ENCODE results near the gene WNT1. TPM values are rescaled to one million over a fixed set of nuclear protein-coding genes. Genes with fewer than 3 reads are reported as not detected.

The WNT1 gene
- total RNA-seq, 4 donors from 2014 or later, result not detected

GRCh38 chr12:48982397-48983080 is 4.4 kb downstream of the WNT1 start:
- peaks cover 28% of the 10 kb centered on the region for H3K27me3 ChIP-seq
- H3K4me3 ChIP-seq (replicated peaks in 1 of 3), result no peak overlapping the region
- H3K36me3 ChIP-seq, result no peaks in the 10 kb centered on the region
- DNase-seq, result no peak
- no peaks in the 10 kb centered on the region for H3K9me3 ChIP-seq
- TF ChIP-seq, protein P1, sequence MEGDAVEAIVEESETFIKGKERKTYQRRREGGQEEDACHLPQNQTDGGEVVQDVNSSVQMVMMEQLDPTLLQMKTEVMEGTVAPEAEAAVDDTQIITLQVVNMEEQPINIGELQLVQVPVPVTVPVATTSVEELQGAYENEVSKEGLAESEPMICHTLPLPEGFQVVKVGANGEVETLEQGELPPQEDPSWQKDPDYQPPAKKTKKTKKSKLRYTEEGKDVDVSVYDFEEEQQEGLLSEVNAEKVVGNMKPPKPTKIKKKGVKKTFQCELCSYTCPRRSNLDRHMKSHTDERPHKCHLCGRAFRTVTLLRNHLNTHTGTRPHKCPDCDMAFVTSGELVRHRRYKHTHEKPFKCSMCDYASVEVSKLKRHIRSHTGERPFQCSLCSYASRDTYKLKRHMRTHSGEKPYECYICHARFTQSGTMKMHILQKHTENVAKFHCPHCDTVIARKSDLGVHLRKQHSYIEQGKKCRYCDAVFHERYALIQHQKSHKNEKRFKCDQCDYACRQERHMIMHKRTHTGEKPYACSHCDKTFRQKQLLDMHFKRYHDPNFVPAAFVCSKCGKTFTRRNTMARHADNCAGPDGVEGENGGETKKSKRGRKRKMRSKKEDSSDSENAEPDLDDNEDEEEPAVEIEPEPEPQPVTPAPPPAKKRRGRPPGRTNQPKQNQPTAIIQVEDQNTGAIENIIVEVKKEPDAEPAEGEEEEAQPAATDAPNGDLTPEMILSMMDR (IDR thresholded peaks at IDR 0.05), result no peak
- TF ChIP-seq POLR2A (IDR thresholded peaks at IDR 0.05), result no peak
- H3K4me1 ChIP-seq, result peaks cover 37 to 42% of the 10 kb centered on the region in 2 donors
- 50 to 62% methylated on average over 6 of the region's 6 CpGs for WGBS, 2 donors
- H3K27ac ChIP-seq, result no peak overlapping the region
- intact Hi-C loops (cut with DNase I), result no loop called here

DNA sequence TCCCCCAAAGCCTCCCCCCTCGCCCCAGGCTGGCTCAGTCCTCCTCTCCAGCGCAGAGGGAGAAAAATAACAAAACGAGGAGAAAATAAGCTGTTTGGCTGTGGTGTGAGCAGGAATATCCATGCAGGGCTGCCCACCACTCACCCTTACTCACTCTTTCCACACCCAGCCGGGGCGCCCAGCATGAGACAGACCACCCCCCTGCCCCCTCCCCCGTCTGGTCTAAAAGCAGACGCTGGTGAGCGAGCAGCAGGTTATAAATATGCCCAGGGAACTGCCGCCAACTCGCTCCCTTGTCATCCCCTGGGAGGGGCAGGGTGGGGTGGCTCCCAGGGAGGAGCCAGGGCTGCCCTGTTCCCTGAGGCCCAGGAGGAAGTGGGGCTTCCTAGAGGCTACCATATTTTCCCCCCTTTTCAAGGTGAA is 7.4 kb downstream of the WNT1 start:
- H3K4me1 ChIP-seq, result peaks cover 9 to 12% of the 10 kb centered on the region in 2 donors
- no peak overlapping the region for H3K4me3 ChIP-seq (replicated peaks in 1 of 3)
- H3K27me3 ChIP-seq, result peaks cover 6% of the 10 kb centered on the region
- DNase-seq, result no peak
- TF ChIP-seq POLR2A (IDR thresholded peaks at IDR 0.05), result no peak
- TF ChIP-seq, protein P1 (IDR thresholded peaks at IDR 0.05), result no peak
- intact Hi-C loops (cut with DNase I), result loop anchor here (5.0 kb wide), 1 partner anchor 128 kb away; no protein-coding TSS in a partner anchor
- H3K27ac ChIP-seq, result no peak overlapping the region
- WGBS, 2 donors, result 25 to 30% methylated on average over 9 of the region's 10 CpGs
- no peaks in the 10 kb centered on the region for H3K36me3 ChIP-seq
- no peaks in the 10 kb centered on the region for H3K9me3 ChIP-seq

DNA sequence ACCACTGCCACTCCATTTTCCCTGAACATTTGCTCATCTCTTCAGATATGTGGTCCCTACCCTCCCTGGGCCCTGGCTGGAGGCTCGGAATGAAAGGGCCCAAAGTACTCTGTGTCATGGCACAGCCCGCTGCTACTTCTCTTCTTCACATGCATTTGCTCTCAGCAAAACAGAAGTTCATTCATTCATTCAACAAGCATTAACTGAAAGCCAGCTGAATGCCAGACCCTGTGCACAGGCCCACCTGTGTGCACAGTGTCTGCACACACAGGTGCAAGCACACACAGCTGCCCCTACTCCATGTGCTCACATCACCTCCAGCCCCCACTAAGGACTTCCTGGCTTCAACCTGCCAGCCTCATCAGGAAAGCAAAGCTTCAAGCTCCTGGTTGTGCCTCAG is 7.8 kb downstream of the WNT1 start:
- Histone ChIP-seq H3K36me3 (no peaks in the 10 kb centered on the region), H3K4me1 (peaks cover 4 to 8% of the 10 kb centered on the region in 2 donors), H3K27ac (no peak overlapping the region), H3K4me3 (replicated peaks in 1 of 3) (no peak overlapping the region), H3K9me3 (no peaks in the 10 kb centered on the region), H3K27me3 (peaks cover 6% of the 10 kb centered on the region)
- DNase-seq, result no peak
- TF ChIP-seq POLR2A (IDR thresholded peaks at IDR 0.05), result no peak
- TF ChIP-seq, protein P1 (IDR thresholded peaks at IDR 0.05), result no peak
- 75 to 80% methylated on average over 2 of the region's 2 CpGs for WGBS, 2 donors
- intact Hi-C loops (cut with DNase I), result loop anchor here (5.0 kb wide), 1 partner anchor 129 kb away; no protein-coding TSS in a partner anchor

- no peak overlapping the region for H3K4me3 ChIP-seq (replicated peaks in 1 of 3)
- no peaks in the 10 kb centered on the region for H3K27me3 ChIP-seq
- DNase-seq, result no peak
- H3K9me3 ChIP-seq, result no peaks in the 10 kb centered on the region
- intact Hi-C loops (cut with DNase I), result loop anchor here (5.0 kb wide), 1 partner anchor 130 kb away; no protein-coding TSS in a partner anchor
- WGBS, 2 donors, result 56 to 61% methylated on average over 14 to 16 of the region's 23 CpGs
- H3K36me3 ChIP-seq, result no peaks in the 10 kb centered on the region
- H3K4me1 ChIP-seq, result no peaks in the 10 kb centered on the region
- H3K27ac ChIP-seq, result no peak overlapping the region
- TF ChIP-seq, protein P1 (IDR thresholded peaks at IDR 0.05), result no peak
- TF ChIP-seq POLR2A (IDR thresholded peaks at IDR 0.05), result no peak
Measured at GRCh38 chr12:48986720-48987291, 8.7 kb downstream of the WNT1 start.
